Activated effector memory CD4-positive, alpha-beta T cell treated with anti-CD3 and anti-CD28 coated beads, Interleukin-2, amount 50 U/mL, for 16 hours (primary cell): Measurements from ENCODE around the gene BIRC7.

ENCODE experiments used
- DNase-seq: peaks from one replicate; pipeline ENCODE4 v3.0.0-alpha.2; 2020

BIRC7 gene

GRCh38 chr20:63284544-63284949 lies 48.8 kb downstream of the BIRC7 start:
- DNase-seq, result no peak

GRCh38 chr20:63284981-63285524 lies 49.3 kb downstream of the BIRC7 start:
- no peak for DNase-seq

GRCh38 chr20:63285636-63286615 lies 50.2 kb downstream of the BIRC7 start:
- no peak for DNase-seq

GRCh38 chr20:63286781-63287696 lies 51.3 kb downstream of the BIRC7 start:
- DNase-seq, result no peak

GRCh38 chr20:63287697-63288580 lies 52.2 kb downstream of the BIRC7 start:
- DNase-seq, result no peak

GRCh38 chr20:63288581-63289251 lies 53.0 kb downstream of the BIRC7 start:
- no peak for DNase-seq

- no peak for DNase-seq
Measured at GRCh38 chr20:63289311-63290135, 53.8 kb downstream of the BIRC7 start.
